ENCODE results near the gene SEC61A2.

DNA sequence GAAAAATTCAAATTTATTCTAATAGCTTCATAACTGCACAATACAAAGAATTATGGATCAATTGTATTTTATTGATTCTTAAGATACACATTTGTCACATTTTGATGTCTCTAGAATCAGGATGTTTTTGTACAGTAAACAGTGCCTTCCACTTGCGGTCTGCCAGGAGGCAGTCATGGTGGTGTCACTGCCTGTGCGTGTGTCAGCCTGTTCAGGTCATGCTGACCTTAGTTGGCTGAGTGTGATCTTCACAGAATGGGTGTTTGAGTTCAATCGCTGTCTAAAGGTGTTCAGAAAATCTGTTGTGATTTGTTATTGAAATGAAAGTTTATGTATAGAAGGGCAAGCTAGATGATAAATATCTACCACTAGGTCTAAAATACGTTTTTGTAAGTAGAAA lies 20.7 kb downstream of the SEC61A2 start:
- TF ChIP-seq, protein P1, sequence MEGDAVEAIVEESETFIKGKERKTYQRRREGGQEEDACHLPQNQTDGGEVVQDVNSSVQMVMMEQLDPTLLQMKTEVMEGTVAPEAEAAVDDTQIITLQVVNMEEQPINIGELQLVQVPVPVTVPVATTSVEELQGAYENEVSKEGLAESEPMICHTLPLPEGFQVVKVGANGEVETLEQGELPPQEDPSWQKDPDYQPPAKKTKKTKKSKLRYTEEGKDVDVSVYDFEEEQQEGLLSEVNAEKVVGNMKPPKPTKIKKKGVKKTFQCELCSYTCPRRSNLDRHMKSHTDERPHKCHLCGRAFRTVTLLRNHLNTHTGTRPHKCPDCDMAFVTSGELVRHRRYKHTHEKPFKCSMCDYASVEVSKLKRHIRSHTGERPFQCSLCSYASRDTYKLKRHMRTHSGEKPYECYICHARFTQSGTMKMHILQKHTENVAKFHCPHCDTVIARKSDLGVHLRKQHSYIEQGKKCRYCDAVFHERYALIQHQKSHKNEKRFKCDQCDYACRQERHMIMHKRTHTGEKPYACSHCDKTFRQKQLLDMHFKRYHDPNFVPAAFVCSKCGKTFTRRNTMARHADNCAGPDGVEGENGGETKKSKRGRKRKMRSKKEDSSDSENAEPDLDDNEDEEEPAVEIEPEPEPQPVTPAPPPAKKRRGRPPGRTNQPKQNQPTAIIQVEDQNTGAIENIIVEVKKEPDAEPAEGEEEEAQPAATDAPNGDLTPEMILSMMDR (IDR thresholded peaks at IDR 0.05 in 2 of 3, conservative IDR thresholded peaks at IDR 0.05 in 1 of 3; ENCODE audit: control insufficient read depth in 2 of 3, extremely low read depth in 1 of 3, insufficient read depth in 1 of 3, low read depth in 3 of 3, low read length in 3 of 3), result no peak
- no peak for TF ChIP-seq KDM1A (IDR thresholded peaks at IDR 0.05; ENCODE audit: borderline replicate concordance)
